Pons (tissue), 1 donor: ENCODE results near the gene CDC42BPA.
"Not testable (repeated sequence)": the region's sequence is repeated elsewhere in the genome, so short reads cannot be mapped to it uniquely, and the experiment has no call there.

Source experiments
- DNase-seq: peaks from one replicate; pipeline ENCODE4 v3.0.0-alpha.2; 2016; ENCODE audit warnings: low spot score

The CDC42BPA gene

GRCh38 chr1:227308367-227309336, 9.6 kb downstream of the CDC42BPA start:
- no peak for DNase-seq

GRCh38 chr1:227306689-227307088, 11.6 kb downstream of the CDC42BPA start:
- no peak for DNase-seq

- no peak for DNase-seq
These were observed 12.2 kb downstream of the CDC42BPA start for GRCh38 chr1:227305894-227306626.

- no peak for DNase-seq
These were observed 13.6 kb downstream of the CDC42BPA start for GRCh38 chr1:227304665-227305064.

- DNase-seq, result no peak
These were observed 14.6 kb downstream of the CDC42BPA start for GRCh38 chr1:227303662-227304061.

- DNase-seq, result no peak
These were observed 17.6 kb downstream of the CDC42BPA start for GRCh38 chr1:227300682-227301081.

GRCh38 chr1:227299688-227300087, 18.6 kb downstream of the CDC42BPA start:
- no peak for DNase-seq

GRCh38 chr1:227299241-227299627, 19.1 kb downstream of the CDC42BPA start:
- DNase-seq, result no peak

- peak; percentile 18 for DNase-seq
These were observed 19.6 kb downstream of the CDC42BPA start for GRCh38 chr1:227298512-227299240.

GRCh38 chr1:227297073-227297793, 21.1 kb downstream of the CDC42BPA start:
- DNase-seq, result no peak

GRCh38 chr1:227295609-227296008, 22.7 kb downstream of the CDC42BPA start:
- no peak for DNase-seq

GRCh38 chr1:227285745-227286144, 32.5 kb downstream of the CDC42BPA start:
- DNase-seq, result no peak

GRCh38 chr1:227281371-227281770, 36.9 kb downstream of the CDC42BPA start:
- DNase-seq, result no peak

- DNase-seq, result no peak
These were observed 37.5 kb downstream of the CDC42BPA start for GRCh38 chr1:227280836-227281235.

- DNase-seq, result not testable (repeated sequence)
These were observed 42.1 kb downstream of the CDC42BPA start for GRCh38 chr1:227276156-227276693.

- DNase-seq, result no peak
These were observed 44.7 kb downstream of the CDC42BPA start for GRCh38 chr1:227273557-227273956.

GRCh38 chr1:227272428-227272827, 45.9 kb downstream of the CDC42BPA start:
- no peak for DNase-seq

GRCh38 chr1:227270554-227270953, 47.7 kb downstream of the CDC42BPA start:
- no peak for DNase-seq

- DNase-seq, result peak; percentile 43
These were observed 49.3 kb downstream of the CDC42BPA start for GRCh38 chr1:227268943-227269342.

GRCh38 chr1:227265891-227266290, 52.4 kb downstream of the CDC42BPA start:
- DNase-seq, result no peak

GRCh38 chr1:227263869-227264268, 54.4 kb downstream of the CDC42BPA start:
- no peak for DNase-seq
